Ectodermal cell (in vitro differentiated cells): ENCODE data around the gene ADAM19.

Source experiments
- H3K27ac ChIP-seq: 2 replicates; pipeline ENCODE4 v1.7.0; 2013; ENCODE audit warnings: mild to moderate bottlenecking, low read depth, low read length; ENCODE audit not compliant: insufficient read depth, poor library complexity, severe bottlenecking
- H3K27me3 ChIP-seq: 2 replicates; pipeline ENCODE4 v1.7.0; 2013; ENCODE audit warnings: mild to moderate bottlenecking, low read length; ENCODE audit not compliant: insufficient read depth, control insufficient read depth, poor library complexity, severe bottlenecking
- H3K36me3 ChIP-seq: one replicate; pipeline ENCODE4 v1.7.0; 2013; ENCODE audit warnings: low read length; ENCODE audit not compliant: control insufficient read depth, insufficient read depth
- H3K4me1 ChIP-seq: one replicate; pipeline ENCODE4 v1.7.0; 2013; ENCODE audit warnings: low read length; ENCODE audit not compliant: control insufficient read depth, insufficient read depth
- H3K4me3 ChIP-seq: 2 replicates; pipeline ENCODE4 v1.7.0; 2013; ENCODE audit warnings: low read depth, low read length, control low read depth; ENCODE audit not compliant: insufficient read depth
- H3K9me3 ChIP-seq: 2 replicates; pipeline ENCODE4 v1.7.0; 2013; ENCODE audit warnings: mild to moderate bottlenecking, low read length, moderate library complexity; ENCODE audit not compliant: control insufficient read depth
- WGBS, 2 experiments: methylation state at CpG; one replicate each; pipeline ENCODE4 v1.1.7; 2013; ENCODE audit warnings: missing lambda C conversion rate in 2 of 2; 5-methylcytosine and 5-hydroxymethylcytosine counted together

Gene ADAM19

GRCh38 chr5:157594675-157595459, 19.3 kb upstream of the ADAM19 start:
- Histone ChIP-seq H3K36me3 (no peaks in the 10 kb centered on the region), H3K27ac (no peak overlapping the region), H3K4me3 (no peak overlapping the region), H3K4me1 (peaks cover 3% of the 10 kb centered on the region), H3K27me3 (no peaks in the 10 kb centered on the region), H3K9me3 (no peaks in the 10 kb centered on the region)
- 84 to 95% methylated on average over 2 of the region's 2 CpGs for WGBS, 2 experiments

- peaks cover 3% of the 10 kb centered on the region for H3K4me1 ChIP-seq
- H3K27ac ChIP-seq: no peak overlapping the region
- no peaks in the 10 kb centered on the region for H3K9me3 ChIP-seq
- no peaks in the 10 kb centered on the region for H3K27me3 ChIP-seq
- H3K4me3 ChIP-seq: no peak overlapping the region
- no peaks in the 10 kb centered on the region for H3K36me3 ChIP-seq
Observed at GRCh38 chr5:157594257-157594656, 18.7 kb upstream of the ADAM19 start.

GRCh38 chr5:157593052-157593757, 17.6 kb upstream of the ADAM19 start:
- Histone ChIP-seq H3K27me3 (no peaks in the 10 kb centered on the region), H3K9me3 (no peaks in the 10 kb centered on the region), H3K36me3 (no peaks in the 10 kb centered on the region), H3K27ac (no peak overlapping the region), H3K4me3 (no peak overlapping the region), H3K4me1 (peaks cover 3% of the 10 kb centered on the region)
- WGBS, 2 experiments: 90 to 94% methylated on average over 6 of the region's 6 CpGs

GRCh38 chr5:157592594-157592993, 17.0 kb upstream of the ADAM19 start:
- peaks cover 3% of the 10 kb centered on the region for H3K4me1 ChIP-seq
- no peaks in the 10 kb centered on the region for H3K9me3 ChIP-seq
- no peak overlapping the region for H3K4me3 ChIP-seq
- H3K27ac ChIP-seq: no peak overlapping the region
- no peaks in the 10 kb centered on the region for H3K27me3 ChIP-seq
- 93 to 94% methylated on average over 3 of the region's 3 CpGs for WGBS, 2 experiments
- no peaks in the 10 kb centered on the region for H3K36me3 ChIP-seq

- Histone ChIP-seq H3K9me3 (no peaks in the 10 kb centered on the region), H3K4me1 (no peaks in the 10 kb centered on the region), H3K4me3 (no peak overlapping the region), H3K36me3 (no peaks in the 10 kb centered on the region), H3K27ac (no peak overlapping the region), H3K27me3 (no peaks in the 10 kb centered on the region)
Observed at GRCh38 chr5:157590478-157590877, 14.9 kb upstream of the ADAM19 start.

GRCh38 chr5:157584628-157585027, 9.1 kb upstream of the ADAM19 start:
- Histone ChIP-seq H3K4me3 (no peak overlapping the region), H3K4me1 (no peaks in the 10 kb centered on the region), H3K36me3 (no peaks in the 10 kb centered on the region), H3K9me3 (no peaks in the 10 kb centered on the region), H3K27ac (no peak overlapping the region), H3K27me3 (no peaks in the 10 kb centered on the region)
- no CpG with 5 or more reads among the region's 1 CpG for WGBS, 2 experiments

GRCh38 chr5:157582731-157583620, 7.4 kb upstream of the ADAM19 start:
- Histone ChIP-seq H3K27me3 (no peaks in the 10 kb centered on the region), H3K4me3 (no peak overlapping the region), H3K27ac (no peak overlapping the region), H3K9me3 (no peaks in the 10 kb centered on the region), H3K36me3 (no peaks in the 10 kb centered on the region), H3K4me1 (no peaks in the 10 kb centered on the region)
- WGBS, 2 experiments: 94% methylated on average over 9 to 10 of the region's 10 CpGs

GRCh38 chr5:157581901-157582300, 6.3 kb upstream of the ADAM19 start:
- H3K36me3 ChIP-seq: no peaks in the 10 kb centered on the region
- H3K4me1 ChIP-seq: no peaks in the 10 kb centered on the region
- 94 to 95% methylated on average over 5 of the region's 5 CpGs for WGBS, 2 experiments
- H3K4me3 ChIP-seq: no peak overlapping the region
- no peak overlapping the region for H3K27ac ChIP-seq
- no peaks in the 10 kb centered on the region for H3K27me3 ChIP-seq
- no peaks in the 10 kb centered on the region for H3K9me3 ChIP-seq

GRCh38 chr5:157578079-157578780, 2.7 kb upstream of the ADAM19 start:
- no peaks in the 10 kb centered on the region for H3K9me3 ChIP-seq
- peaks cover 18% of the 10 kb centered on the region for H3K27me3 ChIP-seq
- no peaks in the 10 kb centered on the region for H3K4me1 ChIP-seq
- H3K27ac ChIP-seq: no peak overlapping the region
- no peak overlapping the region for H3K4me3 ChIP-seq
- 82 to 83% methylated on average over 6 of the region's 6 CpGs for WGBS, 2 experiments
- no peaks in the 10 kb centered on the region for H3K36me3 ChIP-seq
